ENCODE results near the gene ATAD1. TPM values are rescaled to one million over a fixed set of nuclear protein-coding genes. Genes with fewer than 3 reads are reported as not detected.

The ATAD1 gene, protein sequence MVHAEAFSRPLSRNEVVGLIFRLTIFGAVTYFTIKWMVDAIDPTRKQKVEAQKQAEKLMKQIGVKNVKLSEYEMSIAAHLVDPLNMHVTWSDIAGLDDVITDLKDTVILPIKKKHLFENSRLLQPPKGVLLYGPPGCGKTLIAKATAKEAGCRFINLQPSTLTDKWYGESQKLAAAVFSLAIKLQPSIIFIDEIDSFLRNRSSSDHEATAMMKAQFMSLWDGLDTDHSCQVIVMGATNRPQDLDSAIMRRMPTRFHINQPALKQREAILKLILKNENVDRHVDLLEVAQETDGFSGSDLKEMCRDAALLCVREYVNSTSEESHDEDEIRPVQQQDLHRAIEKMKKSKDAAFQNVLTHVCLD
- total RNA-seq (2021) = 21.8 and 26.3 TPM in 2 replicates
- Bru-seq, nascent RNA = percentile 85 among the genes with signal in this experiment
- BruChase-seq, experiment 1, labeled RNA remaining after a 2-hour chase = percentile 81 among the genes with signal in this experiment
- percentile 84 among the genes with signal in this experiment for BruChase-seq, experiment 2, labeled RNA remaining after a 6-hour chase
- long read RNA-seq, full-length matches to known transcripts = 22 of 56 reads
- long read RNA-seq, partial matches to known transcripts = 0 of 56 reads
- long read RNA-seq, other reads (novel, unspliced or antisense) = 34 of 56 reads

DNA sequence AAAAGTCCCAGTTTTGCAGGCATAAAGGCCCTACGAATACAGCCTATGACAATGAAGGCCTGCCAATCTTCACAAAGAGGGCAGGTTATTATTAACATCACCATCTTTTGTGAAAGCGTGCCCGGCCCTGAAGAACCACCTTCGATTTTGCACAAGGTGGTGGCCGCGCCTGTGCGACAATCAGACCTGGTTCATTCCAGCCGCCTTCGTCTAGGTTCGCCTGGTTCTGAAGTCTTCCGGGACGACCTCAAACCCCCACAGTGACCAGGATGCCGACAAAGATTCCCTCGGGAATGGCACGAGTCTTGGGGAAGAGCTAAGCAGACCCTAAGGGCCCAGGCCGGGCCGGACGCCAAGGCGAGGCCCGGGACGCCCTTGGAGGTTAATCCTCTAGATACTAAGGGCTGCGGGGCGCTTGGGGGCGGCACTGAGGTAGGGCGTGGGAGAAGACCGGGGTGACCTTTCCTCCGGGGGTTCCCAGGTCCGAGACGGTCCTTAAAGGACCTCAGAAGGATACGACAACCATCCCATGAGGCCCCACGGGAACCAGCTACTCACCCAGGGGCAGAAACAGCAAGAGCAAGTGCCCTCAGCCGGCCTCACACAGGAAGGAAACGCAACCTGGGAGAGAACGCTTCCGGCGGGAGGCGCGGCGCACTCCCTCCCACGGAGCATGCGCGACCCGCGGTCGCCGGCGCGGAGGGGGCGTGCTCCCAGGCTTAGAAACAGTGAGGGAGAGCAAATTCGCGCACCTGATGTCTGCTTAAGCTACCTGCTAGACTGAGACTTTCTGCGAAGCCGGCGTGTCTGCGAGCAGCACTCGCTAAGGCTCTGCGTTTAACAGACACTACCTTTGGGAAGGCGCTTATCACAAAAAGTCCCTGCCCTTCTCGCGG, at the start of gene ATAD1:
ATAD1 (minus strand) TSS at position 618 of the 896 bp plus-strand sequence. CDS start 3,627 bp downstream, outside the sequence.
- no peaks in the 10 kb centered on the region for H3K9me2 ChIP-seq (ENCODE audit: insufficient read depth)
- H3K36me3 ChIP-seq (ENCODE audit: low read depth) = peaks cover 8% of the 10 kb centered on the region
- ChIA-PET CTCF (interaction anchor here (1.5 kb wide), 1 partner anchor 28 kb away, joined by 7 read pairs; no protein-coding TSS in a partner anchor), POLR2A (ENCODE audit: unreplicated experiment) (interaction anchor here (1.0 kb wide), 1 partner anchor 44 kb away, joined by 5 read pairs; no protein-coding TSS in a partner anchor)
- peak within 1 kb of the TSS; percentile 88 for H3K4me2 ChIP-seq
- H3K27me3 ChIP-seq (ENCODE audit: insufficient read depth, low read depth) = no peaks in the 10 kb centered on the region
- H3K4me3 ChIP-seq = peak within 1 kb of the TSS; percentile 88
- BruUV-seq (replicated peaks) = TSS peak; percentile 71
- peaks cover 9% of the 10 kb centered on the region for H3F3A ChIP-seq (ENCODE audit: insufficient read depth, low read depth)
- H3K27ac ChIP-seq = peak within 1 kb of the TSS; percentile 80
- no peaks in the 10 kb centered on the region for H3K9me3 ChIP-seq (ENCODE audit: insufficient read depth, low read depth)
- peaks cover 46% of the 10 kb centered on the region for H3K79me2 ChIP-seq (ENCODE audit: low read depth)
- DNase-seq = peak; percentile 73 to 81
- intact Hi-C loops (cut with micrococcal nuclease; ENCODE audit: unreplicated experiment) = loop anchor here (5.0 kb wide), 1 partner anchor 44 kb away; the partner anchor contains the start of genes KLLN and PTEN
- H4K20me1 ChIP-seq (ENCODE audit: insufficient read depth) = peaks cover 7% of the 10 kb centered on the region
- H2AFZ ChIP-seq = peak within 1 kb of the TSS; percentile 96
- peaks cover 24% of the 10 kb centered on the region for H3K4me1 ChIP-seq (replicated peaks; ENCODE audit: insufficient read depth)
- no peak for TF ChIP-seq EZH2 (IDR thresholded peaks at IDR 0.05; ENCODE audit: low read depth)
- TF ChIP-seq, protein P1, sequence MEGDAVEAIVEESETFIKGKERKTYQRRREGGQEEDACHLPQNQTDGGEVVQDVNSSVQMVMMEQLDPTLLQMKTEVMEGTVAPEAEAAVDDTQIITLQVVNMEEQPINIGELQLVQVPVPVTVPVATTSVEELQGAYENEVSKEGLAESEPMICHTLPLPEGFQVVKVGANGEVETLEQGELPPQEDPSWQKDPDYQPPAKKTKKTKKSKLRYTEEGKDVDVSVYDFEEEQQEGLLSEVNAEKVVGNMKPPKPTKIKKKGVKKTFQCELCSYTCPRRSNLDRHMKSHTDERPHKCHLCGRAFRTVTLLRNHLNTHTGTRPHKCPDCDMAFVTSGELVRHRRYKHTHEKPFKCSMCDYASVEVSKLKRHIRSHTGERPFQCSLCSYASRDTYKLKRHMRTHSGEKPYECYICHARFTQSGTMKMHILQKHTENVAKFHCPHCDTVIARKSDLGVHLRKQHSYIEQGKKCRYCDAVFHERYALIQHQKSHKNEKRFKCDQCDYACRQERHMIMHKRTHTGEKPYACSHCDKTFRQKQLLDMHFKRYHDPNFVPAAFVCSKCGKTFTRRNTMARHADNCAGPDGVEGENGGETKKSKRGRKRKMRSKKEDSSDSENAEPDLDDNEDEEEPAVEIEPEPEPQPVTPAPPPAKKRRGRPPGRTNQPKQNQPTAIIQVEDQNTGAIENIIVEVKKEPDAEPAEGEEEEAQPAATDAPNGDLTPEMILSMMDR (conservative IDR thresholded peaks at IDR 0.05) = no peak

DNA sequence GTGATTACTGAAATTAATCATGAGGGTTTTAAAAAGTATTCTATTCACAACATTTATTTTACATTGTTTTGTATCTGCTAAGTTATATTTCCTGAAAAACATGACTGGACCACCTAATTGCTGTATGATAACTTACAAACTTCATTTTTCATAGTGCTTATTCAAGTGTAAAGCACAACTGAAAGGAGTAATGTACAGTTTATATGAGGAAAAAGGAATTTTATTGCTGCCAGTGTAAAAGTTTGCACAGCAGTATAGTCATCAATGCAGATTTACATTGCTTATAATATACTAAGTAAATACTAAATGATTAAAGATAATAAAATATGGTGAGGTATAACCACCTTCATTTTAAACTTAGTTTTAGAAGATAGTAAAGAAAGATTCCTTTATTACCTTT, 49.4 kb upstream of the ATAD1 start:
- TF ChIP-seq EZH2 (IDR thresholded peaks at IDR 0.05; ENCODE audit: low read depth) = no peak
- TF ChIP-seq, protein P1 (conservative IDR thresholded peaks at IDR 0.05) = no peak
- DNase-seq = no peak
- H3K27me3 ChIP-seq (ENCODE audit: insufficient read depth, low read depth) = no peaks in the 10 kb centered on the region
- H3K9me2 ChIP-seq (ENCODE audit: insufficient read depth) = no peaks in the 10 kb centered on the region
- intact Hi-C loops (cut with micrococcal nuclease; ENCODE audit: unreplicated experiment) = loop anchor here (10.0 kb wide), 1 partner anchor 387 kb away; no protein-coding TSS in a partner anchor
- no TSS peak for BruUV-seq (replicated peaks)
- H3K4me2 ChIP-seq = peak overlapping the region; percentile 95
- H3K4me3 ChIP-seq = peak overlapping the region; percentile 98
- peaks cover 36% of the 10 kb centered on the region for H4K20me1 ChIP-seq (ENCODE audit: insufficient read depth)
- H2AFZ ChIP-seq = no peak overlapping the region
- peaks cover 82% of the 10 kb centered on the region for H3K79me2 ChIP-seq (ENCODE audit: low read depth)
- H3K9me3 ChIP-seq (ENCODE audit: insufficient read depth, low read depth) = no peaks in the 10 kb centered on the region
- no peaks in the 10 kb centered on the region; the same call in 1 of the 2 replicates for H3F3A ChIP-seq (ENCODE audit: insufficient read depth, low read depth)
- POLR2A ChIA-PET (ENCODE audit: unreplicated experiment) = no interaction called here
- H3K4me1 ChIP-seq (replicated peaks; ENCODE audit: insufficient read depth) = peaks cover 31% of the 10 kb centered on the region
- H3K27ac ChIP-seq = no peak overlapping the region
- CTCF ChIA-PET = no interaction called here
- H3K36me3 ChIP-seq (ENCODE audit: low read depth) = no peaks in the 10 kb centered on the region; the same call in 1 of the 2 replicates
